ENCODE measurements around the gene HESX1. TPM values are rescaled to one million over a fixed set of nuclear protein-coding genes. Genes with fewer than 3 reads are reported as not detected.

Gene HESX1
- total RNA-seq, 1 donor from 2014 or later = 0.43 TPM

DNA sequence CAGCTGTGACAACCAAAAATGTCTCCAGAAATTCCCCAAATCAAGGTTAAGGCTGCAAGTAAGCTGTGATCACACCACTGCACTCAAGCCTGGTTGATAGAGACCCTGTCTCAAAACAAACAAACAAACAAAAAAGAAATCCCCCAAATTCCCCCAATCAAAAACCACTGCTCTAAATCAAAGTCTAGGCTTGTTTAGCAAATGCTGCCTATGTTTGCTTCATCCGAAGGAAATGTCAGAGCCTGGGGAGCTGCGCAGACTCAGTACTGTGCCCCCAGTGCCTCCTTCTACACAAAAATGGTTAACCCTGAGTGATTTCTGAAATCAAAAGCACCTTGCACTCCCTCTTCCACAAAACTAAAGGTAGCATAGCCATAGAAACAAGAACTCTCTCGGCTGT lies 48.0 kb downstream of the HESX1 start:
- intact Hi-C loops (cut with micrococcal nuclease) = no loop called here
- H3K27ac Mint-ChIP-seq = no peak overlapping the region
- no peaks in the 10 kb centered on the region for H3K4me1 Mint-ChIP-seq (ENCODE audit: low read depth)
- DNase-seq (ENCODE audit: low spot score) = no peak
- H3K36me3 Mint-ChIP-seq (ENCODE audit: low read depth) = no peaks in the 10 kb centered on the region
- no peaks in the 10 kb centered on the region for H3K9me3 Mint-ChIP-seq
- H3K27me3 Mint-ChIP-seq (ENCODE audit: low read depth) = peaks cover 30% of the 10 kb centered on the region
- H3K4me3 Mint-ChIP-seq (ENCODE audit: low read depth) = no peak overlapping the region

DNA sequence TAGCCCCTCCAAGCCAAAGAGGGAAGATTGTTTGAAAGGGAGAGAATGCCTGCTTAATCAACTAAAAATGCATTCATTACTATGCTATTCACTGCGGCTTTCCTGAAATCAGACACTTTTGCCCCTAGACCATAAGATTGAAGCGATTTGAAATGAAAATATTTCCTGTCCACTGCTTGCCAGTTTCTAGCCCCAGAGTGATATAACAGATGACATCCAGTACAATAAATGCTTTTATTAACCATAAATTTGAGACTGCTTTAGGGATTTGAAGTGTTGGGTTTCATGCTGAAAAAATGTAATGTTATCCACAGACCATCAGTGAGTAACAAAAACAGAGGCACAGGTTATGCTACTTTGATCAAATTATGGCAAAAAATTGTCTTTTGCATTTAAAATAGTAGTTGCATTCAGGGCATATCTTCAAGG lies 48.7 kb downstream of the HESX1 start:
- Mint-ChIP-seq H3K27me3 (ENCODE audit: low read depth) (peaks cover 25% of the 10 kb centered on the region), H3K27ac (no peak overlapping the region), H3K4me3 (ENCODE audit: low read depth) (no peak overlapping the region), H3K4me1 (ENCODE audit: low read depth) (no peaks in the 10 kb centered on the region), H3K9me3 (no peaks in the 10 kb centered on the region), H3K36me3 (ENCODE audit: low read depth) (no peaks in the 10 kb centered on the region)
- intact Hi-C loops (cut with micrococcal nuclease) = no loop called here
- DNase-seq (ENCODE audit: low spot score) = no peak

DNA sequence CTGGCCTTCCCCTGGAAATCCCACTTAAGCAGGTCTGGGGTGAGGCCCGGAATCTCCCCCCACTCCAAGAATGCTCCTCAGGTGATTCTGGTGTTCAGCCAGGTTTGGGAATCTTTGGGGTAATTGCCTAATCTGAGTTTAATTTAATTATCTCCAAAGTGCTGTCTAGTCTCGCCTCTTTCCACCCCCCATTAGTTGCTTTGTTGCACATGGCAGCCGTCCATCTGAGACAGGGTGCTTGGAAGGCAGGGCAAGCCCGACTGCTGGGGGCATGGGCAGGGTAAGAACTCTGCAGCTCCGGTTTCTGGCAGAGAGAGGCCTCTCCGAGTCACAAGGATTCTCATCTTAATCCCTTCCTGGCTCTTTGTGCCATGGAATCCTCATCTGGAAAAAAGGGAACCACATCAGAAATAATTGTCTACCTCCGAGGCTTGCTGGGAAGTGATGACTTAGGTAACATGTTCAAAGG lies 49.6 kb downstream of the HESX1 start:
- no peak for DNase-seq (ENCODE audit: low spot score)
- intact Hi-C loops (cut with micrococcal nuclease) = no loop called here
- Mint-ChIP-seq H3K4me3 (ENCODE audit: low read depth) (no peak overlapping the region), H3K9me3 (no peaks in the 10 kb centered on the region), H3K4me1 (ENCODE audit: low read depth) (no peaks in the 10 kb centered on the region), H3K27ac (no peak overlapping the region), H3K27me3 (ENCODE audit: low read depth) (peaks cover 23% of the 10 kb centered on the region), H3K36me3 (ENCODE audit: low read depth) (no peaks in the 10 kb centered on the region)

Other genes with a start within 250 kb of the HESX1 start
- not detected in 2 replicates for gene SPATA12, start 139.3 kb downstream of the HESX1 start, total RNA-seq
- 0.07 and 0.09 TPM in 2 replicates for gene IL17RD, start 34.6 kb downstream of the HESX1 start, total RNA-seq
- 40.7 and 43.8 TPM in 2 replicates for gene APPL1, start 27.8 kb upstream of the HESX1 start, total RNA-seq
- not detected in 2 replicates for gene ASB14, start 92.7 kb upstream of the HESX1 start, total RNA-seq

Measured in activated T-helper 2 cell treated with anti-CD3 and anti-CD28 coated beads, Interferon-gamma antibody, Interleukin-2, Interleukin-4, amounts not matched to agents 10 μg/mL and 5 μg/mL and 100 μg/mL, durations not matched to agents 14 hours and 24 hours and 36 hours (primary cell).